ENCODE measurements around the gene SRC.

The SRC gene

DNA sequence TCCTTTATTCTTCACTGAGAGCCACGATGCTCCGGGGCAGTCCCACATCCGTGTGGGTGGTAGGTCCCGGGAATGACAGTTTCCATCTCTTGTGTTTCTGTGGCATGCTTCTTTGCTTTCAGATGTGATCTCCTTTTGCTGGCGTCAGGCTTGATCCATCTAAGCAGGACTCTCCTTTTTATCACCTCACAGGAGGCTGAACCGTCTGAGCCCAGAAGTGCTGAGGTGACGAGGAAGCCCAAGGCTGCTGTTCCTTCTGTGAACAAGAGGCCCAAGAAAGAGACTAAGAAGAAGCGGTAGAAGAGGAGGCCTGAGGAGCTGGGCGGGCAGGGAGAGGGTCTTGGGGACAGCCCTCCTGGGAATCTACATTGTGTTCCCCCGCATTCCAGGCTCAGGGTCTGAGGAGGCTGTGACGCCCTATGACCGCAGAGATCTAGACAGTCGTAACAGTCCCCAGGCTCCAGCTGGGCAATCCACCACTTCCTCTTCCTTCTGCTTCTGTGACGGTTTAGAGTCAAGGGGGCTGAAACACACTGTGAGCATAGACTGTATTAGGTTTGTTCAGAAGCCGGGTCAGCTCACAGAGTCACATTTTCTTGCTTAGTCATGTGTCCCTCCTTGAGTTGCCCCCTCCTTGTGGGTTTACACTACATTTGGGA lies 29.7 kb upstream of the SRC start:
- TF ChIP-seq CTCF (IDR thresholded peaks at IDR 0.05; ENCODE audit: low read depth, low read length) = no peak
- Histone ChIP-seq H3K4me3 (ENCODE audit: low read depth, low read length) (no peak overlapping the region), H3K27me3 (ENCODE audit: insufficient read depth, low read depth, severe bottlenecking) (no peaks in the 10 kb centered on the region), H3K9me3 (ENCODE audit: severe bottlenecking) (no peaks in the 10 kb centered on the region), H3K27ac (no peak overlapping the region), H3K36me3 (peaks cover 6% of the 10 kb centered on the region)
- DNase-seq = no peak

GRCh38 chr20:37316775-37317170 lies 29.2 kb upstream of the SRC start:
- no peak for TF ChIP-seq CTCF (IDR thresholded peaks at IDR 0.05; ENCODE audit: low read depth, low read length)
- DNase-seq = no peak
- Histone ChIP-seq H3K27me3 (ENCODE audit: insufficient read depth, low read depth, severe bottlenecking) (no peaks in the 10 kb centered on the region), H3K4me3 (ENCODE audit: low read depth, low read length) (no peak overlapping the region), H3K27ac (no peak overlapping the region), H3K9me3 (ENCODE audit: severe bottlenecking) (no peaks in the 10 kb centered on the region), H3K36me3 (peaks cover 6% of the 10 kb centered on the region)

GRCh38 chr20:37317316-37317715 lies 28.6 kb upstream of the SRC start:
- H3K27ac ChIP-seq = no peak overlapping the region

GRCh38 chr20:37317994-37318640 lies 27.8 kb upstream of the SRC start:
- no peak for TF ChIP-seq CTCF (IDR thresholded peaks at IDR 0.05; ENCODE audit: low read depth, low read length)
- no peak overlapping the region for H3K4me3 ChIP-seq (ENCODE audit: low read depth, low read length)
- H3K27me3 ChIP-seq (ENCODE audit: insufficient read depth, low read depth, severe bottlenecking) = no peaks in the 10 kb centered on the region
- peaks cover 6% of the 10 kb centered on the region for H3K36me3 ChIP-seq
- no peak overlapping the region for H3K27ac ChIP-seq
- no peaks in the 10 kb centered on the region for H3K9me3 ChIP-seq (ENCODE audit: severe bottlenecking)
- no peak for DNase-seq

More at GRCh38 chr20:37317316-37317715, 28.6 kb upstream of the SRC start:
- TF ChIP-seq CTCF (IDR thresholded peaks at IDR 0.05; ENCODE audit: low read depth, low read length) = no peak
- Histone ChIP-seq H3K4me3 (ENCODE audit: low read depth, low read length) (no peak overlapping the region), H3K36me3 (peaks cover 6% of the 10 kb centered on the region), H3K27me3 (ENCODE audit: insufficient read depth, low read depth, severe bottlenecking) (no peaks in the 10 kb centered on the region), H3K9me3 (ENCODE audit: severe bottlenecking) (no peaks in the 10 kb centered on the region)
- DNase-seq = no peak

- Histone ChIP-seq H3K9me3 (ENCODE audit: severe bottlenecking) (no peaks in the 10 kb centered on the region), H3K4me3 (ENCODE audit: low read depth, low read length) (no peak overlapping the region), H3K36me3 (peaks cover 6% of the 10 kb centered on the region), H3K27ac (no peak overlapping the region), H3K27me3 (ENCODE audit: insufficient read depth, low read depth, severe bottlenecking) (no peaks in the 10 kb centered on the region)
- TF ChIP-seq CTCF (IDR thresholded peaks at IDR 0.05; ENCODE audit: low read depth, low read length) = no peak
- DNase-seq = no peak
Observed at GRCh38 chr20:37319151-37319671, 26.7 kb upstream of the SRC start.

All from WERI-Rb-1 (cell line).